H1 (cell line): Measurements from ENCODE around the gene SPAG8. TPM values are rescaled to one million over a fixed set of nuclear protein-coding genes. Genes with fewer than 3 reads are reported as not detected.

ENCODE experiments used
- BRCA1 ChIP-seq: IDR thresholded peaks from 2 replicates; pipeline ENCODE4 v1.6.1; 2012; ENCODE audit warnings: low read depth, low read length, improper control_type of control experiment
- EGR1 ChIP-seq: IDR thresholded peaks from 2 replicates; pipeline ENCODE4 v1.6.1; 2011; ENCODE audit warnings: low read depth, low read length, borderline replicate concordance
- KDM5A ChIP-seq: fragments of 200-600 bp; IDR thresholded peaks from 2 replicates; pipeline ENCODE4 v1.7.1; 2012; ENCODE audit warnings: mild to moderate bottlenecking, low read length, inconsistent platforms, mixed read lengths
- NRF1 ChIP-seq: IDR thresholded peaks from 2 replicates; pipeline ENCODE4 v1.6.1; 2011; ENCODE audit warnings: mild to moderate bottlenecking, low read depth, low read length, improper control_type of control experiment
- RBBP5 ChIP-seq: IDR thresholded peaks from 2 replicates; pipeline ENCODE4 v1.7.1; 2012; ENCODE audit warnings: low read depth, mild to moderate bottlenecking, inconsistent platforms, low read length, moderate library complexity, borderline replicate concordance
- SUZ12 ChIP-seq: fragments of 200-600 bp; sonication (generic); IDR thresholded peaks from 2 replicates; pipeline ENCODE4 v1.6.1; 2012; ENCODE audit warnings: mild to moderate bottlenecking, inconsistent platforms, low read length, moderate library complexity, mixed read lengths
- polyA plus RNA-seq, 7 experiments: library from polyadenylated mRNA; depleted of rRNA in 3 of 7; stranded (reverse) in 5 of 7; unstranded in 2 of 7; fragments of >200 nt in 5 of 7; fragments of 200-250 nt in 2 of 7; gene quantifications; 1 replicate in 5 of 7; 2 replicates in 1 of 7; 4 replicates in 1 of 7; pipeline versions ENCODE4 v1.2.1 to v1.2.3, GENCODE V29; 2011 to 2013; ENCODE audit warnings: missing spikeins in 2 of 7, mixed read lengths in 2 of 7
- total RNA-seq: library from RNA; stranded (reverse); fragmentation: NEBNext Ultra II Directional; extraction: Animal tissue kit (Norgen Biotek cat#: 25700); gene quantifications from 2 replicates; pipeline ENCODE4 v1.2.1, GENCODE V29; 2021
- TF ChIP-seq, protein P1 (sequence below): fragments of 300-600 bp; sonication (generic); IDR thresholded peaks from 2 replicates; pipeline ENCODE4 v1.7.1; 2012; ENCODE audit warnings: low read length, moderate library complexity, mild to moderate bottlenecking, inconsistent platforms; ENCODE audit not compliant: insufficient replicate concordance
- TF ChIP-seq, protein P2 (sequence below): IDR thresholded peaks from 2 replicates; pipeline ENCODE4 v1.6.1; 2012; ENCODE audit warnings: inconsistent platforms
- TF ChIP-seq, protein P3 (sequence below): IDR thresholded peaks from 2 replicates; pipeline ENCODE4 v1.6.1; 2011; ENCODE audit warnings: low read length, improper control_type of control experiment

SPAG8 gene
- total and polyA plus RNA-seq, 2 of the 8 experiments (the other 6 are each of a cell fraction or from before 2014, with no cell fraction given) = 0.37 to 0.44 TPM

DNA sequence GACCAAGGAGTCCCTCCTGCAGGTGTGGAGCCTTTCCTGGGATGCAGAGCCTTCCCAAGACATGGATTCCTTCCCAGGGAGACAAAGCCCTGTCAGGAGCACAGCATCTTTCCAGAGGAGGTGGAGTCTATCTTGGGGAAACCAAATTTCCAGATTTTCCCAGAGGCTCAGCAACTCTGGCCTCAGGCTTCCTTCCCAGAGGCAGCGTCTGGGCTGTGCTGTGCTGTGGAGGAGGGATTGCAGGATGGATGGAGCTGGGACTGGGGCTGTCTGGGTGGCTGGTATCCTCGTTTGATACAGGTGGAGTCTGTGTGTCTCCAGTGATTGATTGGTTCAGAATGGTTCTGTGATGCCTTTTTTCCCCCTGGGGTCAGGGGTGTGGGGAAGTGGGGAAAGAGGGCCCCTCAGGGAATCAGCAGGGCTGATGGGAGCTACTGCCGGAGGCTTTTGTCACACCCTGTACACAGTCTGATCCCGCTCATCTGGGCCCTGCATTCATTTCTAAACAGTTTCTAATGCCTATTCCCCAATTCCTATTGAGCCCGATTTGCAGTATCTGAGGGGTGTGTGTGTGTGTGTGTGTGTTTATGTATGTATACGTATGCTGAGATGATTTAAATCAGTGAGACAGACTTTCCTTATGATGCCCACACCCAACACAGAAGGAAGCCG lies 42.2 kb upstream of the SPAG8 start (continued):
- TF ChIP-seq, protein P1, sequence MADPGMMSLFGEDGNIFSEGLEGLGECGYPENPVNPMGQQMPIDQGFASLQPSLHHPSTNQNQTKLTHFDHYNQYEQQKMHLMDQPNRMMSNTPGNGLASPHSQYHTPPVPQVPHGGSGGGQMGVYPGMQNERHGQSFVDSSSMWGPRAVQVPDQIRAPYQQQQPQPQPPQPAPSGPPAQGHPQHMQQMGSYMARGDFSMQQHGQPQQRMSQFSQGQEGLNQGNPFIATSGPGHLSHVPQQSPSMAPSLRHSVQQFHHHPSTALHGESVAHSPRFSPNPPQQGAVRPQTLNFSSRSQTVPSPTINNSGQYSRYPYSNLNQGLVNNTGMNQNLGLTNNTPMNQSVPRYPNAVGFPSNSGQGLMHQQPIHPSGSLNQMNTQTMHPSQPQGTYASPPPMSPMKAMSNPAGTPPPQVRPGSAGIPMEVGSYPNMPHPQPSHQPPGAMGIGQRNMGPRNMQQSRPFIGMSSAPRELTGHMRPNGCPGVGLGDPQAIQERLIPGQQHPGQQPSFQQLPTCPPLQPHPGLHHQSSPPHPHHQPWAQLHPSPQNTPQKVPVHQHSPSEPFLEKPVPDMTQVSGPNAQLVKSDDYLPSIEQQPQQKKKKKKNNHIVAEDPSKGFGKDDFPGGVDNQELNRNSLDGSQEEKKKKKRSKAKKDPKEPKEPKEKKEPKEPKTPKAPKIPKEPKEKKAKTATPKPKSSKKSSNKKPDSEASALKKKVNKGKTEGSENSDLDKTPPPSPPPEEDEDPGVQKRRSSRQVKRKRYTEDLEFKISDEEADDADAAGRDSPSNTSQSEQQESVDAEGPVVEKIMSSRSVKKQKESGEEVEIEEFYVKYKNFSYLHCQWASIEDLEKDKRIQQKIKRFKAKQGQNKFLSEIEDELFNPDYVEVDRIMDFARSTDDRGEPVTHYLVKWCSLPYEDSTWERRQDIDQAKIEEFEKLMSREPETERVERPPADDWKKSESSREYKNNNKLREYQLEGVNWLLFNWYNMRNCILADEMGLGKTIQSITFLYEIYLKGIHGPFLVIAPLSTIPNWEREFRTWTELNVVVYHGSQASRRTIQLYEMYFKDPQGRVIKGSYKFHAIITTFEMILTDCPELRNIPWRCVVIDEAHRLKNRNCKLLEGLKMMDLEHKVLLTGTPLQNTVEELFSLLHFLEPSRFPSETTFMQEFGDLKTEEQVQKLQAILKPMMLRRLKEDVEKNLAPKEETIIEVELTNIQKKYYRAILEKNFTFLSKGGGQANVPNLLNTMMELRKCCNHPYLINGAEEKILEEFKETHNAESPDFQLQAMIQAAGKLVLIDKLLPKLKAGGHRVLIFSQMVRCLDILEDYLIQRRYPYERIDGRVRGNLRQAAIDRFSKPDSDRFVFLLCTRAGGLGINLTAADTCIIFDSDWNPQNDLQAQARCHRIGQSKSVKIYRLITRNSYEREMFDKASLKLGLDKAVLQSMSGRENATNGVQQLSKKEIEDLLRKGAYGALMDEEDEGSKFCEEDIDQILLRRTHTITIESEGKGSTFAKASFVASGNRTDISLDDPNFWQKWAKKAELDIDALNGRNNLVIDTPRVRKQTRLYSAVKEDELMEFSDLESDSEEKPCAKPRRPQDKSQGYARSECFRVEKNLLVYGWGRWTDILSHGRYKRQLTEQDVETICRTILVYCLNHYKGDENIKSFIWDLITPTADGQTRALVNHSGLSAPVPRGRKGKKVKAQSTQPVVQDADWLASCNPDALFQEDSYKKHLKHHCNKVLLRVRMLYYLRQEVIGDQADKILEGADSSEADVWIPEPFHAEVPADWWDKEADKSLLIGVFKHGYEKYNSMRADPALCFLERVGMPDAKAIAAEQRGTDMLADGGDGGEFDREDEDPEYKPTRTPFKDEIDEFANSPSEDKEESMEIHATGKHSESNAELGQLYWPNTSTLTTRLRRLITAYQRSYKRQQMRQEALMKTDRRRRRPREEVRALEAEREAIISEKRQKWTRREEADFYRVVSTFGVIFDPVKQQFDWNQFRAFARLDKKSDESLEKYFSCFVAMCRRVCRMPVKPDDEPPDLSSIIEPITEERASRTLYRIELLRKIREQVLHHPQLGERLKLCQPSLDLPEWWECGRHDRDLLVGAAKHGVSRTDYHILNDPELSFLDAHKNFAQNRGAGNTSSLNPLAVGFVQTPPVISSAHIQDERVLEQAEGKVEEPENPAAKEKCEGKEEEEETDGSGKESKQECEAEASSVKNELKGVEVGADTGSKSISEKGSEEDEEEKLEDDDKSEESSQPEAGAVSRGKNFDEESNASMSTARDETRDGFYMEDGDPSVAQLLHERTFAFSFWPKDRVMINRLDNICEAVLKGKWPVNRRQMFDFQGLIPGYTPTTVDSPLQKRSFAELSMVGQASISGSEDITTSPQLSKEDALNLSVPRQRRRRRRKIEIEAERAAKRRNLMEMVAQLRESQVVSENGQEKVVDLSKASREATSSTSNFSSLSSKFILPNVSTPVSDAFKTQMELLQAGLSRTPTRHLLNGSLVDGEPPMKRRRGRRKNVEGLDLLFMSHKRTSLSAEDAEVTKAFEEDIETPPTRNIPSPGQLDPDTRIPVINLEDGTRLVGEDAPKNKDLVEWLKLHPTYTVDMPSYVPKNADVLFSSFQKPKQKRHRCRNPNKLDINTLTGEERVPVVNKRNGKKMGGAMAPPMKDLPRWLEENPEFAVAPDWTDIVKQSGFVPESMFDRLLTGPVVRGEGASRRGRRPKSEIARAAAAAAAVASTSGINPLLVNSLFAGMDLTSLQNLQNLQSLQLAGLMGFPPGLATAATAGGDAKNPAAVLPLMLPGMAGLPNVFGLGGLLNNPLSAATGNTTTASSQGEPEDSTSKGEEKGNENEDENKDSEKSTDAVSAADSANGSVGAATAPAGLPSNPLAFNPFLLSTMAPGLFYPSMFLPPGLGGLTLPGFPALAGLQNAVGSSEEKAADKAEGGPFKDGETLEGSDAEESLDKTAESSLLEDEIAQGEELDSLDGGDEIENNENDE = no peak
- TF ChIP-seq BRCA1 (no peak), KDM5A (no peak), NRF1 (no peak), SUZ12 (no peak), EGR1 (no peak), RBBP5 (no peak)
- TF ChIP-seq, protein P2, sequence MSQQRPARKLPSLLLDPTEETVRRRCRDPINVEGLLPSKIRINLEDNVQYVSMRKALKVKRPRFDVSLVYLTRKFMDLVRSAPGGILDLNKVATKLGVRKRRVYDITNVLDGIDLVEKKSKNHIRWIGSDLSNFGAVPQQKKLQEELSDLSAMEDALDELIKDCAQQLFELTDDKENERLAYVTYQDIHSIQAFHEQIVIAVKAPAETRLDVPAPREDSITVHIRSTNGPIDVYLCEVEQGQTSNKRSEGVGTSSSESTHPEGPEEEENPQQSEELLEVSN = no peak
- TF ChIP-seq, protein P3, sequence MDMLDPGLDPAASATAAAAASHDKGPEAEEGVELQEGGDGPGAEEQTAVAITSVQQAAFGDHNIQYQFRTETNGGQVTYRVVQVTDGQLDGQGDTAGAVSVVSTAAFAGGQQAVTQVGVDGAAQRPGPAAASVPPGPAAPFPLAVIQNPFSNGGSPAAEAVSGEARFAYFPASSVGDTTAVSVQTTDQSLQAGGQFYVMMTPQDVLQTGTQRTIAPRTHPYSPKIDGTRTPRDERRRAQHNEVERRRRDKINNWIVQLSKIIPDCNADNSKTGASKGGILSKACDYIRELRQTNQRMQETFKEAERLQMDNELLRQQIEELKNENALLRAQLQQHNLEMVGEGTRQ = no peak
